HCT116 (cell line): ENCODE measurements around the gene IFNGR2. TPM values are rescaled to one million over a fixed set of nuclear protein-coding genes. Genes with fewer than 3 reads are reported as not detected.

Experiments
- ATAC-seq: fragments of 200-7000 bp; cut with Tn5 transposase; 2 replicates; pipeline ENCODE4 v1.9.1; 2020; ENCODE audit warnings: mild to moderate bottlenecking, moderate library complexity
- BruUV-seq: library from RNA; stranded (reverse); fragments of 400-500 nt; replicated peaks from 2 replicates; lab custom pipeline; 2021; lab: Mats Ljungman, UMichigan
- CTCF ChIA-PET: fragments of 300-600 bp; sonication (Branson Sonifier 250); formaldehyde crosslinking; loops from one replicate; lab custom pipeline; 2021; ENCODE audit warnings: antibody characterized with exemption; lab: Charles Lee
- POLR2A ChIA-PET: fragments of 300-600, 350-600 bp; sonication (Branson Sonifier 250); formaldehyde crosslinking; loops from one replicate; lab custom pipeline; 2021; ENCODE audit warnings: antibody characterized with exemption; lab: Charles Lee
- RAD21 ChIA-PET, 2 experiments: fragments of 300-600 bp; sonication (Branson Sonifier 250); formaldehyde crosslinking; loops; one replicate each; lab custom pipeline; 2023; ENCODE audit warnings: low total read pairs in 2 of 2; ENCODE audit not compliant: uncharacterized antibody in 2 of 2, unreplicated experiment in 2 of 2, low non-redundant PET in 1 of 2; lab: Charles Lee
- DNase-seq: peaks from one replicate; pipeline ENCODE4 v3.0.0-alpha.2; 2010; ENCODE audit warnings: low read depth, low spot score
- H2AFZ ChIP-seq: fragments of 200-600 bp; shearing (Covaris generic), sonication (generic); 2 replicates; pipeline ENCODE4 v1.6.1; 2017; ENCODE audit warnings: low read depth, mixed run types, mixed read lengths, antibody characterized with exemption, low read length; ENCODE audit not compliant: poor library complexity, severe bottlenecking
- H3K27ac ChIP-seq: 2 replicates; pipeline ENCODE4 v1.5.1; 2012; ENCODE audit warnings: low read depth, low read length
- H3K27me3 ChIP-seq: fragments of 200-600 bp; sonication (generic); 2 replicates; pipeline ENCODE4 v1.6.1; 2016; ENCODE audit warnings: mixed run types, low read length, mixed read lengths; ENCODE audit not compliant: insufficient read depth
- H3K36me3 ChIP-seq, 2 experiments: fragments of 200-500 bp in 1 of 2; fragments of 200-600 bp in 1 of 2; sonication (Bioruptor generic) in 1 of 2; sonication (generic) in 1 of 2; 2 replicates each; pipeline versions ENCODE4 v1.5.1 to v1.6.1; 2014 to 2016; ENCODE audit warnings: low read length in 2 of 2, inconsistent platforms in 1 of 2, mixed read lengths in 1 of 2, mixed run types in 1 of 2; ENCODE audit not compliant: insufficient read depth in 2 of 2, control insufficient read depth in 1 of 2
- H3K4me1 ChIP-seq, 2 experiments: fragments of 200-600 bp in 1 of 2; sonication (generic) in 1 of 2; 2 replicates each; pipeline versions ENCODE4 v1.5.1 to v1.6.1; 2012 to 2017; ENCODE audit warnings: low read length in 2 of 2, inconsistent platforms in 1 of 2, mild to moderate bottlenecking in 1 of 2, mixed read lengths in 1 of 2, mixed run types in 1 of 2, moderate library complexity in 1 of 2; ENCODE audit not compliant: insufficient read depth in 2 of 2, control insufficient read depth in 1 of 2
- H3K4me2 ChIP-seq: fragments of 200-600 bp; sonication (generic); 2 replicates; pipeline ENCODE4 v1.6.1; 2017; ENCODE audit warnings: mixed run types, low read length, mixed read lengths
- H3K4me3 ChIP-seq, 2 experiments: fragments of 200-600 bp in 1 of 2; sonication (generic) in 1 of 2; replicated peaks in 1 of 2; 2 replicates each; pipeline ENCODE4 v1.5.1; 2011 to 2016; ENCODE audit warnings: low read length in 2 of 2, control low read depth in 1 of 2, low read depth in 1 of 2, mild to moderate bottlenecking in 1 of 2, mixed read lengths in 1 of 2, mixed run types in 1 of 2
- H3K79me2 ChIP-seq: fragments of 200-600 bp; sonication (generic); 2 replicates; pipeline ENCODE4 v1.6.1; 2017; ENCODE audit warnings: mild to moderate bottlenecking, mixed run types, low read length, moderate library complexity, mixed read lengths; ENCODE audit not compliant: insufficient read depth
- H3K9ac ChIP-seq: fragments of 200-600 bp; sonication (generic); 2 replicates; pipeline ENCODE4 v1.6.1; 2016; ENCODE audit warnings: low read length, mixed read lengths
- H3K9me2 ChIP-seq: fragments of 200-600 bp; sonication (generic), shearing (Covaris generic); 2 replicates; pipeline ENCODE4 v1.6.1; 2017; ENCODE audit warnings: mixed run types, mild to moderate bottlenecking, moderate library complexity; ENCODE audit not compliant: insufficient read depth
- H3K9me3 ChIP-seq, 2 experiments: fragments of 200-500 bp in 1 of 2; fragments of 200-600 bp in 1 of 2; sonication (Bioruptor generic) in 1 of 2; sonication (generic) in 1 of 2; 2 replicates each; pipeline ENCODE4 v1.6.1; 2014 to 2017; ENCODE audit warnings: low read length in 2 of 2, mixed read lengths in 2 of 2, inconsistent platforms in 1 of 2, low read depth in 1 of 2, mild to moderate bottlenecking in 1 of 2, mixed run types in 1 of 2, moderate library complexity in 1 of 2; ENCODE audit not compliant: control insufficient read depth in 1 of 2, insufficient read depth in 1 of 2
- H4K20me1 ChIP-seq: fragments of 200-600 bp; sonication (generic), shearing (Covaris generic); 2 replicates; pipeline ENCODE4 v1.6.1; 2017; ENCODE audit warnings: mixed run types, mild to moderate bottlenecking, moderate library complexity; ENCODE audit not compliant: insufficient read depth
- CEBPB ChIP-seq: IDR thresholded peaks from 2 replicates; pipeline ENCODE4 v1.6.1; 2012; ENCODE audit warnings: low read depth
- ELF1 ChIP-seq: IDR thresholded peaks from 2 replicates; pipeline ENCODE4 v1.6.1; 2012; ENCODE audit warnings: low read depth, borderline replicate concordance
- EZH2phosphoT487 ChIP-seq: fragments of 200-600 bp; IDR thresholded peaks from 2 replicates; pipeline ENCODE4 v1.6.1; 2018; ENCODE audit warnings: antibody characterized with exemption, borderline replicate concordance
- JUND ChIP-seq: IDR thresholded peaks from 2 replicates; pipeline ENCODE4 v1.6.1; 2012
- POLR2A ChIP-seq: IDR thresholded peaks from 2 replicates; pipeline ENCODE4 v1.7.0; 2011; ENCODE audit warnings: borderline replicate concordance; ENCODE audit not compliant: insufficient read depth, insufficient read length; ENCODE audit errors: extremely low read depth
- POLR2AphosphoS5 ChIP-seq: IDR thresholded peaks from 2 replicates; pipeline ENCODE4 v1.6.1; 2011; ENCODE audit warnings: mild to moderate bottlenecking, low read depth, low read length, moderate library complexity
- RAD21 ChIP-seq: IDR thresholded peaks from 2 replicates; pipeline ENCODE4 v1.6.1; 2012; ENCODE audit warnings: low read depth, mild to moderate bottlenecking
- REST ChIP-seq: IDR thresholded peaks from 2 replicates; pipeline ENCODE4 v1.6.1; 2012; ENCODE audit warnings: low read depth
- SIN3A ChIP-seq: IDR thresholded peaks from 2 replicates; pipeline ENCODE4 v1.6.1; 2012; ENCODE audit warnings: low read depth
- ZBTB33 ChIP-seq: IDR thresholded peaks from 2 replicates; pipeline ENCODE4 v1.6.1; 2011; ENCODE audit warnings: mild to moderate bottlenecking, low read length, moderate library complexity; ENCODE audit not compliant: insufficient replicate concordance; ENCODE audit errors: extremely low read depth
- intact Hi-C: fragments of 100-400 bp; cut with micrococcal nuclease; formaldehyde crosslinking; loops from 2 replicates; pipeline ENCODE4 v1.10.0; 2022
- total RNA-seq: library from RNA; stranded (reverse); gene quantifications from one replicate; pipeline ENCODE4 v1.2.1, GENCODE V29; 2021; ENCODE audit not compliant: unreplicated experiment

Gene IFNGR2
- total RNA-seq, 1 experiment from 2014 or later, result 44.6 TPM

GRCh38 chr21:33370305-33370704 lies 32.9 kb upstream of the IFNGR2 start:
- TF ChIP-seq SIN3A, result no peak
- Histone ChIP-seq H2AFZ (no peak overlapping the region), H3K4me3 (no peak overlapping the region), H3K9me2 (no peaks in the 10 kb centered on the region), H3K9me3 (peaks cover 12 to 21% of the 10 kb centered on the region in 2 experiments; a peak in 2 of 4 replicates), H3K79me2 (no peaks in the 10 kb centered on the region), H3K27me3 (no peaks in the 10 kb centered on the region), H3K4me1 (peaks cover 10 to 18% of the 10 kb centered on the region in 2 experiments), H3K9ac (no peak overlapping the region), H3K27ac (no peak overlapping the region), H3K36me3 (no peaks in the 10 kb centered on the region), H3K4me2 (no peak overlapping the region), H4K20me1 (no peaks in the 10 kb centered on the region)
- ChIA-PET RAD21 (no interaction called here), POLR2A (no interaction called here), CTCF (no interaction called here)
- no peak for ATAC-seq
- no TSS peak for BruUV-seq
- intact Hi-C loops, result no loop called here
- no peak for DNase-seq

- Histone ChIP-seq H3K36me3 (no peaks in the 10 kb centered on the region), H3K9me3 (peaks cover 12 to 21% of the 10 kb centered on the region in 2 experiments; a peak in 2 of 4 replicates), H2AFZ (no peak overlapping the region), H4K20me1 (no peaks in the 10 kb centered on the region), H3K4me3 (no peak overlapping the region), H3K27me3 (no peaks in the 10 kb centered on the region), H3K4me1 (peaks cover 10 to 19% of the 10 kb centered on the region in 2 experiments), H3K27ac (no peak overlapping the region), H3K9ac (no peak overlapping the region), H3K79me2 (no peaks in the 10 kb centered on the region), H3K9me2 (no peaks in the 10 kb centered on the region), H3K4me2 (no peak overlapping the region)
- ChIA-PET RAD21 (interaction anchor here in 1 of 2 experiments (1.3 kb wide), 1 partner anchor 172 kb away, joined by 3 read pairs; no protein-coding TSS in a partner anchor), POLR2A (no interaction called here), CTCF (no interaction called here)
- no peak for TF ChIP-seq REST
- TF ChIP-seq ELF1, result no peak
- no peak for TF ChIP-seq JUND
- no peak for TF ChIP-seq ZBTB33
- no peak for TF ChIP-seq POLR2AphosphoS5
- no peak for TF ChIP-seq CEBPB
- TF ChIP-seq EZH2phosphoT487, result no peak
- no peak for TF ChIP-seq POLR2A
- no peak for TF ChIP-seq RAD21
- ATAC-seq, result no peak
- no TSS peak for BruUV-seq
- intact Hi-C loops, result no loop called here
- no peak for DNase-seq
Observed at GRCh38 chr21:33371366-33371765, 31.8 kb upstream of the IFNGR2 start.
